HG03159 (cell line): Measurements from ENCODE around the gene GCSH.

Experiments
- ATAC-seq: cut with Tn5 transposase; IDR thresholded peaks from one replicate; pipeline ENCODE4 v1.9.1; 2021; ENCODE audit warnings: mild to moderate bottlenecking, moderate library complexity; ENCODE audit not compliant: unreplicated experiment

Gene GCSH

GRCh38 chr16:81105946-81106345 lies 9.8 kb upstream of the GCSH start:
- no peak for ATAC-seq

GRCh38 chr16:81101702-81102101 lies 5.5 kb upstream of the GCSH start:
- ATAC-seq, result no peak

DNA sequence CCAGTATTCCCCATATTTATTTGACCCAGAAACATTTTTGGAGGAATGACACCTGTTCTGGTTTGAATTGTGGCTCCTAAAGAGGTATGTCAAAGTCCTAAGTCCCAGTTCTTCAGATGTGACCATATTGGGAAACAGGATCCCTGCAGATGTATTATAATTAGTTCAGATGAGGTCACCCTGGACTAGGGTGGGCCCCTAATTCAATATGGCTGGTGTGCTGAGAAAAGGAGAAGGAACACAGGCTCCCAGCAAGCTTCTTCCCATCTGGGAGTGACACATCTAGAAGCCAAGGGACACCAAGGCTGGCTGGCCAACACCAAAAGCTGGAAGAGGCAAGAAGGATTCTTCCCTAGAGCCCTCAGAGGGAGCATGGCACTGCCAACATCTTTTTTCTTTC lies 3.8 kb upstream of the GCSH start:
- ATAC-seq, result no peak

- ATAC-seq, result no peak
These were observed 1.0 kb upstream of the GCSH start for GRCh38 chr16:81097230-81097629.

- ATAC-seq, result no peak
These were observed 567 bp upstream of the GCSH start for GRCh38 chr16:81096715-81097208.

DNA sequence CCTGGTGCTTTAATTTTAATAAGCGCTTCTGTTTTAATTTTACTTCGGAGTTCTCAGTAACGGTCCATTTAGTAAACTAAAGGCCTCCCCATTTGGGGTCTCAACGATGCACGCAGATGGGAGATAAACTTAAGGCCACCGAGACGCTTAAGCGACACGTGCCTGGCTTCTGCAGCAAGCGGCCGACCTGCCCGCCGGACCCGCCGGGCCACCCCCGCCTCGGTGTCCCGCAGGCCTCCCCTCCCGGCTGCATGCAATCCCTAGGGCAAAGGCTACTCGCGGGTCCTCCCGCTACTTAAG lies 592 bp downstream of the GCSH start:
- ATAC-seq, result peak; percentile 6

DNA sequence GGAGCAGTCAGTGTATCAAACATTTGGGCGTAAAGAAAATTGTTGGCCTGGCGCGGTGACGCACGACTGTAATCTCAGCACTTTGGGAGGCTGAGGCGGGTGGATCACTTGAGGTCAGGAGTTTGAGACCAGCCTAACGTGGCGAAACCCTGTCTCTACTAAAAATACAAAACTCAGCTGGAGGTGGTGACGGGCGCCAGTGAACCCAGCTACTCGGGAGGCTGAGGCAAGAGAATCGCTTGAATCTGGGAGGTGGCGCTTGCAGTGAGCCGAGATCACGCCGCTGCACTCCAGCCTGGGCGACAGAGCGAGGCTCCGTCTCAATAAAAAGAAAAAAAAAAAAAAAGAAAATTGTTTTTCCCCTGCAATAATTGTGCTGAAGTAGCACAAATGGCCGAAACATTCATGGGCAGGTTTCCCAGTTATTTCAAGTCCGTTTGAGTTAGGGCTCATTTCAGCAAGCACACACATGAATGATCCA lies 1.4 kb downstream of the GCSH start:
- ATAC-seq, result no peak

DNA sequence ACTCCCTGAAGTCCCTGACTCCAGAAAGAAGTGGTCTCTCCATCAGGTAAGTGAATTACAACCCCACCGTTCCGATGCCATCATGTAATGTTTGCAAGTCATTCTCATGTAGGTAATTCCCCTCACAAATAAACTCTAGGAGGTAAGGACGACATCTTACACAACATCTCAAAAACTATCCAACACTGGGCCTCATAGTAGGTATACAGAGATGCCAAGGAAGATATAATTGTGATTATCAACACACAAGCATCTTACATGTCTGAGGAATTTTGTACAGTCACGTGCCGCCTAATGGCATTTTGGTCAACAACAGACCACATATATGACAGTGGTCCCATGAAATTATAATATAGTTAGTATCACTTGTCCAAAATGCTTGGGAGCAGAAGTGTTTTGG lies 7.4 kb downstream of the GCSH start:
- no peak for ATAC-seq

- no peak for ATAC-seq
These were observed 15.2 kb downstream of the GCSH start for GRCh38 chr16:81081014-81081413.

- no peak for ATAC-seq
These were observed 16.0 kb downstream of the GCSH start for GRCh38 chr16:81080233-81080632.

DNA sequence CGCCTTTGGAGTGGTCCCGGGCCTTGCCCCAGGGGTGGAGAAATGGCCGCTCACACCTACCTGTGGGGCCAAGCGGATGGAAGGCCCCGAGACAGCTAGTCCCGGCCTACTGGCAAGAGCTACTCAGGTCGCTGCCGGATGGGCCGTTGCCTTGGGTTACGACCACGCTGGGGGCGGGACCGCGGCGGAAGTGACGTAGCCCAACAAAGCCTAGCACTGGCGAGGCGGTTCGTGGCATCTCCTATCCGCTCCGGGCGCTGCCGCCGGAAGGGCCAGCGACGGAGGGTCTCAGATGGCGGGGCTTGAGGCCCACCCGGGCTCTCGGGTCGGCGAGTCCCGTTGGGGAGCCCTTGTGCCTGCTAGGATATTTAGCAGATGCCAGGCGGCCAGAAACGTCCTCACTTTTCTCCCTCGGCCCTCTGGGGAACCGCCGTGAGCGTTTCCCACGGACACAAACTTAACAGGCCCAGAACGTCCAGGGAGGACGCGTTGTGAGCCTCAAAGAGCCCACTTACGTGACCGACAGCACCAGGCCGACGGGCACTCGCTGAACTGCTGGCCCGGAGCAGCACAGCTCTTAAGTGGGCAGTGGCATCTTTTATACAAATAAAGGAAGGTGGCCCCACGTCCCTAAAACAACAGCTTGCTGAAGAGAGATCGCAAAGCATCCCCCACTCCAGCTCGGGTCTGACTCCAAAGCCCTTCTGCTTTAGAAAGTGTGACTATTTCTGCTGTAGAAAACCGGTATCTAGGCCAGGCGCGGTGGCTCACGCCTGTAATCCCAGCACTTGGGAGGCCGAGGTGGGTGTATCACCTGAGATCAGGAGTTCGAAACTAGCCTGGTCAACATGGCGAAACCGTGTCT lies 18.9 kb downstream of the GCSH start, which contains the start of gene C16orf46:
Gene C16orf46, minus strand, starts transcription at position 163 of the 865 bp plus-strand sequence. CDS start 13,283 bp downstream, outside the sequence.
- peak; percentile 95 for ATAC-seq

DNA sequence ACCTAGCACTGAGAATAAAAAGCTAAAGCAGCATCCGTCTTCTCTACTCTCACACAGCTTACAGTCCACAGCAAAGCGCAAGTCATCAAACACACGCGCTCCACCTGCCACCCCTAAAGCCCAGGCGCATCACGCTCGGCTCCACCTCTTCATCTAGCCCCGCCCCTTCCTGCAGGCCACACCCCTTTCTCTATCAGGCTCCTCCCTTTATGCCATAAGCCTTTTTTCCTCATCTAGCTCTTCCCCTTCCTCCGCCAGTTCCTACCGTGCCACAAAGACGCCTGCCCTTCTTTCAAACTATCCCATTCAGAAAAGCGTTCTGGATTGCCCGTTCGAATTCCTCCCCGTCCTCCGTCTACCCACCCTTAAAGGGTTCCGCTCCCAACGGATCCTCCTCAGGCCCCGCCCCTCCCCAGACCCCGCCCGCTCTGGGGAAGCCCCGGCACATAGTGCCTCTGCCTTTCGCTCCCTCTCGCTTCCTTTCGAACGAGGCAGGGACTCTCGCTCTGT lies 19.6 kb downstream of the GCSH start:
- peak; percentile 78 for ATAC-seq

DNA sequence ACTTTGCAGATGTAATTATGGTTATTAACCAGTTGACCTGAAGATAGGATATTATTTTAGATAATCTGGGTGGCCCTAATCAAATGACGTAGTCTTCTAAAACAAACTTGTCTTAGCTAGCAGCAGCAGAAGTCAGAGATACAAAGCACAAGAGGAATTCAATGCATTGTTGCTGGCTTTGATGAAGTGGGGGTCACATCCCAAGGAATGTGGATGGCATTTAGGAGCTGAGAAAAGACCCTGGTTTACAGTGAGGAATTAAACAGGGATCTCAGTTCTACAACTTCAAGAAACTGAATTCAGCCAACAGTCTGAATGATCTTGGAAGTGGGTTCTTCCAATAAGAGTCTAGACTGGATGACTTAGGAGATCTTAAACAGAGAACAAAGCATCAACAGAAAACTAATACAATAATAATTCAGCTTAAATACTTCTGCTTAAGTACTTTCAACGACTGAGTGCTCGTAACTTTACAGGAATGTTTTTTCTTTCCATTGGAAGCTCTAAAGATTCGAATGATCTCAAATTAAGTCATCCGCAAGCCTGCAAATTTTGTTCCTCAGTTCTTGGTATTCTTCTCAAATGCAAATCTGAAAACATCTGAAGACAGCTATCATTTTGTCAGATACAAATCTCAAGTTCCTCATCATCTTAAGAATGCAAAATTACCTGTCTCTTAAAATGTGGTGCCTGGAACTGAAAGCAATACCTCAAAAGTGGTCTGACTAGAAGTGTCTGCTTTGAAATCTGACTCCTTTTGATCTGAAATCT lies 22.4 kb downstream of the GCSH start:
- no peak for ATAC-seq

DNA sequence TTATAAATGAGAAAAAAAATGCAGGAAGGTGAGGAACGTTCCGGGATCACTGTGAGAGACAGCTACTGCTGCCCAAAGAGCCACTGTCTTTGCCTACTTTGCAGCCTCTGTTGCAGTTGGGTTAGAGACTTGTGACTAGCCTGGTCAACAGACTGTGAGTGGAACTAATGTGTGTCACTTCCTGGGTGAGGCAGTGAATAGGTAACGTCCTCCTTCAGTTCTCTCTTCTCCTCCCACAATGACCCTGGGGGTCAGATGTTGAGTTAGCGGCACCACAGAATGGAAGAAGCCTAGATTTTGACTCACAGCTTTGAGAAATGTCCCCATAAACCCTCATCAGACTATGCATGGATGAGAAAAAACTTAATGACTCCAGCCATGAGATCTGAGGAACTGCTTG lies 24.4 kb downstream of the GCSH start:
- no peak for ATAC-seq

- ATAC-seq, result no peak
These were observed 25.2 kb downstream of the GCSH start for GRCh38 chr16:81070979-81071378.

- ATAC-seq, result no peak
These were observed 27.1 kb downstream of the GCSH start for GRCh38 chr16:81069063-81069462.

- ATAC-seq, result no peak
These were observed 29.0 kb downstream of the GCSH start for GRCh38 chr16:81067166-81067565.

GRCh38 chr16:81066681-81067080 lies 29.5 kb downstream of the GCSH start:
- ATAC-seq, result no peak

DNA sequence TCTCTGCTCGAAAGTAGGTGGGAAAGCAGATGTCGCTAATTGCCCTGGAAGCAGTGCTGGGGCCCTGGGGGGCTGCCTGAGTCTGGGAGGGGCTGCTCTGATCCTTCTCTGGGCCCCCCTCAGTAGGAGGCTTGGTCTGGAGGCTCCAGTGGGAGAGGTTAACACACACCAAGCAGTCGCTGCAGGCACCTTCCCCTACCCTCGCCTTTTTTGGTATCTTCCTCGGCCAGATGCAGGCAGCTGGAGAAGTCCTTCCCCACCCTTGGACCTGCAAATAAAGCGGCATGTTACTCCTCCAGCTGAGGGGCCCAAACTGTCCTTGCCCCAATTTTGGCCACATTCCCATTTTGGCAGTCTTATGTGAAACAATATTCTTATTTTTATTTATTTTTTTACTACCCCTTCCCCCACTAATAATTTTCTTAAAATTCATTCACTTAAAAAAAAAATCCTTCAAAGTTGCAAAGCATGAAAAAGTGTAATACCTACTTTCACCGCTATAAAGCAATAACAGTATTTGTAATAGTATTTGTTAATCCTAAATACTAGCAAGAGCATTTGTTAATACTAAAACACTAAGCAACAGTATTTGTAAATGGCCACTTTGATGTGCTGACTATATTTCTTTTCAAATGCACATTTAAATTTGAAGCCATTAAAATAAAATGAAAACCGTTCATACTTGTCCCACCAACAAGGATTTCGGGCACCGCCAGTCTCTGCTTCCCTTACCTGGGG lies 34.2 kb downstream of the GCSH start:
- no peak for ATAC-seq

DNA sequence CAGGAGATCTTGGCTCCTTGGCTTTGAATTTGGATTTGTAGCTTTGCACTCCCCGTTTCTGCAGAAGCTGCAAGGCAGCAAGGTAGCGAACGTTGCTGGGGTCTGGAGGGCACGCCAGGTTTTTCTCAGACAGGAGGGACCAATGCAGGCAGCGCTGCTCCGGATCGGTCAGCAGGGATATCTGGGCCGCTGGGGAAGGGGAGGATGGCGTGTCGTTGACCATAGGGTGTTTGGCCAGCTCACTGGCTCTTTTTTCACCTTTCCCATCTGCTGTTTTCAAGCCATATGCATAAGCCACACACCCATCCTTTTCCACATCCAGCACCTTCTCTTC lies 34.9 kb downstream of the GCSH start:
- no peak for ATAC-seq
